ENCODE results near the gene MAN1C1.
"Not testable (repeated sequence)": the region's sequence is repeated elsewhere in the genome, so short reads cannot be mapped to it uniquely, and the experiment has no call there.

The MAN1C1 gene

DNA sequence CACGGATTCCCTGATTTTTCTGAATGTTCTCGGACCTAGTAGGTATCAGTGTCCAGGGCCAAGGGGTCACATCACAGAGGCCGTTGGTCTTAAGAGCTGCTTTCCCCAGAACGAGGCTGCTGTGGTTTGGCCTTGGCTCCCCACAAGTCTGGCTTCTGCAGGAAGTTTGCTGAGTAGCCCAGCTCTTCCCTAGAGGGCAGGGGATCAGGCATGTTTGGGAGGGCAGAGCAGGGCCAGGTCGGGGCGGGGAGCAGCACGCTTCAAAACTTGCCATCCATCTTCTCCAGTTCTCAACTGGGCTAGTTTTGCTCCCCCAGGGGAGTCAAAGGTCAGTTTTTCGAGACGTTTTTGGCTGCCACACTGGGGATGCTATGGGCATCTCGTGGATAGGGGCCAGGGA is 37.0 kb downstream of the MAN1C1 start:
- DNase-seq (ENCODE audit: insufficient read length) = no peak
- no peak for FAIRE-seq
- no peak for TF ChIP-seq POLR2A (IDR thresholded peaks at IDR 0.05; ENCODE audit: low read depth, low read length)
- no peak for TF ChIP-seq TAF1 (IDR thresholded peaks at IDR 0.05; ENCODE audit: borderline replicate concordance, low read depth, low read length)
- TF ChIP-seq POLR2AphosphoS5 (IDR thresholded peaks at IDR 0.05; ENCODE audit: low read depth, low read length) = no peak

GRCh38 chr1:25654109-25654660 is 37.6 kb downstream of the MAN1C1 start:
- DNase-seq (ENCODE audit: insufficient read length) = no peak
- TF ChIP-seq POLR2A (IDR thresholded peaks at IDR 0.05; ENCODE audit: low read depth, low read length) = no peak
- no peak for TF ChIP-seq TAF1 (IDR thresholded peaks at IDR 0.05; ENCODE audit: borderline replicate concordance, low read depth, low read length)
- TF ChIP-seq POLR2AphosphoS5 (IDR thresholded peaks at IDR 0.05; ENCODE audit: low read depth, low read length) = no peak
- no peak for FAIRE-seq

GRCh38 chr1:25657121-25657882 is 40.7 kb downstream of the MAN1C1 start:
- FAIRE-seq (no peak), DNase-seq (ENCODE audit: insufficient read length) (no peak)
- TF ChIP-seq POLR2A (IDR thresholded peaks at IDR 0.05; ENCODE audit: low read depth, low read length) (no peak), TAF1 (IDR thresholded peaks at IDR 0.05; ENCODE audit: borderline replicate concordance, low read depth, low read length) (no peak), POLR2AphosphoS5 (IDR thresholded peaks at IDR 0.05; ENCODE audit: low read depth, low read length) (no peak)

GRCh38 chr1:25657883-25658760 is 41.5 kb downstream of the MAN1C1 start:
- no peak for DNase-seq (ENCODE audit: insufficient read length)
- FAIRE-seq = no peak
- TF ChIP-seq POLR2AphosphoS5 (IDR thresholded peaks at IDR 0.05; ENCODE audit: low read depth, low read length) (no peak), TAF1 (IDR thresholded peaks at IDR 0.05; ENCODE audit: borderline replicate concordance, low read depth, low read length) (no peak), POLR2A (IDR thresholded peaks at IDR 0.05; ENCODE audit: low read depth, low read length) (no peak)

DNA sequence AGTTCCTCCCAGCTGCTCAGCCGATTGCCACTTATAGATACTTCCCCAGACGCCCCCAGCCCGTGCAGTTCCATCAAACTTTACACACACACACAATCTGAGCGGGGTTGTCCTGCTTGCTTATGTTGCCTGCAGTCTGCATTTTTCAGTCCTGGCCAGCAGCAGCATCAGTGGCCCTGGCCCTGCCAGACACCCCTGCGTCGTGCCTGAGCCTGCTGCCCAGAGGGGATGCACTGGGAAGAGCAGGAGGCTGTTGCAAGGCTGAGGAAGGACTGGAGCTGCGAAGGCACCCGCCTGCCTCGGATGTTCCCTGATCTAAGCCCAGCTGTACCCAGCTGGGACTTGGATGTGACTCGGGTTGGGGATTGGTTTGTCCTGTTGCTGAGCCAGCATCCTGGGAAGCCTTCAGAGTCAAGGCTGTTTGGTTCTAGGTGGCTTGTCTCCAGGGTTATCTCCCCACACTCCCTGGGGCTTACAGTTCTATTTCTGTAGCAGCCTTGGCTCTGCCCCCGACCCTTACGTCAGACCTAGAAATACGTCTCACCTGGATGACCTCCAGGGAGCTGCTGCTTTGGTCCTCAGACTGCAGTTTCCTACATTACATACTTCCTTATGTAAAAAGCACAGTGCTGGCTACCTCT is 42.3 kb downstream of the MAN1C1 start:
- no peak for DNase-seq (ENCODE audit: insufficient read length)
- TF ChIP-seq POLR2A (IDR thresholded peaks at IDR 0.05; ENCODE audit: low read depth, low read length) = no peak
- TF ChIP-seq TAF1 (IDR thresholded peaks at IDR 0.05; ENCODE audit: borderline replicate concordance, low read depth, low read length) = no peak
- no peak for TF ChIP-seq POLR2AphosphoS5 (IDR thresholded peaks at IDR 0.05; ENCODE audit: low read depth, low read length)
- FAIRE-seq = no peak

DNA sequence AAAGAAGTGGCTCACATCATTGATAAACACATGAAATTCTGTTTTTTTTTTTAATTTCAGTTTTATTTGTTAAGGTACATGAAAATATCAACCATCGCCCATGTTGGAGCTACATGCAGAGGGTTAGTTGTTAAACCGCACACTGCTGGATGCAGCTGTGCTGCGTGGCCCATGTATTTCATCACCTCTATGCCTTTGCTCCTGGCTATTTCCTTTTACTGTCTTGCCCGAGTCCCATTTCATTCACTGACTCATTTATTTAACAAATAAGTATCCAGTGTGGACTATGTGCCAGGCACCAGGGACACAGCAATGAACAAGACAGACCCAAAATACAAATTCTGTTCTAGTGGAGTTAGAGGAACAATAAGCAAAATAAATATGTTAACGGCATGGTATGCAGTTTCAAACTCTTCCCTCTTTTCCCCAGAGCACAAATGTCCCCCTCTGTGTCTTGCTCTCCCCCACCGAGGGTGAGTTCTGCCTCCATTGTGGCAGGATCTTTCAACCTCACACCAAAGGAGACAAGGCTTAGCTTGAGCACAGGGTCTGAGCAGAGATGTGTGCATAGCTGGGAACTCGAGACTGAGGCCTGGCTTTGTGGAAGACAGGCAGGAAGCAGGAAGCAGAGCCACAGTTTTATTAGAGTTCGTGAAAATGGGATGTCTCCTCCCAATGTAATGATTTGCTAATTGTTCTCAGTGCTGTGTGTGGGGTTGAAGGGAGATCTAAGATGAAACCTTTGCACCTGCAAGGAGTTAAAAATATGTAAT is 44.6 kb downstream of the MAN1C1 start:
- DNase-seq (ENCODE audit: insufficient read length) (no peak), FAIRE-seq (no peak)
- TF ChIP-seq POLR2A (IDR thresholded peaks at IDR 0.05; ENCODE audit: low read depth, low read length) (no peak), TAF1 (IDR thresholded peaks at IDR 0.05; ENCODE audit: borderline replicate concordance, low read depth, low read length) (no peak), POLR2AphosphoS5 (IDR thresholded peaks at IDR 0.05; ENCODE audit: low read depth, low read length) (no peak)

DNA sequence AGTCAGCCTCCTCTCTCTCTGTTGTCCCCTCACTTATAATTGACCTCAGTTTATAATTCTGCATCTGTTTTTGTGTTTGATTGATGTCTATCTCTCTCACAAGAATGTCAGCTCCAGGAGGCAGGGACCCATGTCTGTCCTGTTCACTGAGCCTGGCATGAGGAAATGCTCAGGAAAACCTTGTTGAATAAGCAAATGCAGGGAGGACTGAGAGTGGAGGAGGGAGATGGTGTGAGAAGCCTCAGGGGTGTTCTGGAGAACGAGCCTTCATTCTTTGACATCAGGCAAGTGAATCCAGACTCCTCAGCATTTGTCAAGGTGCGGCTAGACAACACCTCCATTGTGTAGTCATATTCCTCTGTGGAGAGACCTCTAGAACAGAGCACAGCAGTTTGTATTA is 45.5 kb downstream of the MAN1C1 start:
- no peak for DNase-seq (ENCODE audit: insufficient read length)
- FAIRE-seq = no peak
- TF ChIP-seq POLR2A (IDR thresholded peaks at IDR 0.05; ENCODE audit: low read depth, low read length) = no peak

- not testable (repeated sequence) for FAIRE-seq; DNase-seq (ENCODE audit: insufficient read length)
Measured at GRCh38 chr1:25662959-25663358, 46.4 kb downstream of the MAN1C1 start.

- TF ChIP-seq TAF1 (IDR thresholded peaks at IDR 0.05; ENCODE audit: borderline replicate concordance, low read depth, low read length) = no peak
- TF ChIP-seq POLR2A (IDR thresholded peaks at IDR 0.05; ENCODE audit: low read depth, low read length) = no peak
- no peak for TF ChIP-seq POLR2AphosphoS5 (IDR thresholded peaks at IDR 0.05; ENCODE audit: low read depth, low read length)
- FAIRE-seq = no peak
- DNase-seq (ENCODE audit: insufficient read length) = no peak
Measured at GRCh38 chr1:25664357-25665199, 48.0 kb downstream of the MAN1C1 start.

DNA sequence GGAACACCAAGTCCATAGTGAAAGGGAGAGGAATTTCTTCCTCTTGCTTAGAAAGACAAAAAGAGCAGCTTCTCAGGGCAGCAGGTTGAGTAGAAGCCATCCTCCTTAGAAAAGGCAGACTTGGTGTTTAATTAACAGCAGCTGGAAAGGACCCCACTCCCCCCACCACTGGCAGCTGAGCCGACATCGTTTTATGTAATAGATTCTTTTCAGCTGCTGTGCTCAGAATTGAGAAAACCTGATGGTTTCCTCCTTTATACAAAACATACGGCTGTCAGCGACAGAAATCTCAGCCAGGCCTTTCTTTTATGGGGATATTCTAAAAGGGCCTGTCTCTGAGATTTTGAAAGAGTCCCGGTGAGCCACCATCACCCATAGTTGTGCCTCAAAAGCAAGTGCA is 49.9 kb downstream of the MAN1C1 start:
- DNase-seq (ENCODE audit: insufficient read length) = no peak
- no peak for TF ChIP-seq POLR2AphosphoS5 (IDR thresholded peaks at IDR 0.05; ENCODE audit: low read depth, low read length)
- TF ChIP-seq TAF1 (IDR thresholded peaks at IDR 0.05; ENCODE audit: borderline replicate concordance, low read depth, low read length) = no peak
- no peak for TF ChIP-seq POLR2A (IDR thresholded peaks at IDR 0.05; ENCODE audit: low read depth, low read length)
- FAIRE-seq = no peak

Measured in GM12892 (cell line).